HepG2 (cell line): ENCODE measurements around the gene ZDHHC11.
"Not testable (repeated sequence)": the region's sequence is repeated elsewhere in the genome, so short reads cannot be mapped to it uniquely, and the experiment has no call there.

Experiments used
- BCL3 ChIP-seq: sonication (generic); formaldehyde crosslinking; IDR thresholded peaks from 2 replicates; pipeline ENCODE4 v1.5.1; 2020; ENCODE audit warnings: mild to moderate bottlenecking, missing genetic modification reagents, moderate library complexity
- BRCA1 ChIP-seq: sonication (generic); formaldehyde crosslinking; IDR thresholded peaks from 2 replicates; pipeline ENCODE4 v1.4.0; 2020; ENCODE audit warnings: missing genetic modification reagents
- CREB1 ChIP-seq, 2 experiments: fragments of 450-650 bp in 1 of 2; IDR thresholded peaks; 2 replicates each; pipeline ENCODE4 v1.6.1; 2016 to 2017; ENCODE audit warnings: control low read depth in 1 of 2, mild to moderate bottlenecking in 1 of 2, missing compliant biosample characterization in 1 of 2, missing genetic modification characterization in 1 of 2
- CTCF ChIP-seq: sonication (generic); formaldehyde crosslinking; IDR thresholded peaks from 2 replicates; pipeline ENCODE4 v1.5.0; 2020; ENCODE audit warnings: mild to moderate bottlenecking, missing genetic modification reagents, moderate library complexity
- FIP1L1 ChIP-seq: fragments of 200-400 bp; formaldehyde crosslinking; IDR thresholded peaks from 2 replicates; pipeline ENCODE4 v1.6.1; 2018; ENCODE audit warnings: low read depth, mild to moderate bottlenecking, low read length, moderate library complexity, borderline replicate concordance; ENCODE audit not compliant: insufficient read depth
- NR1H2 ChIP-seq: sonication (generic); formaldehyde crosslinking; IDR thresholded peaks from 2 replicates; pipeline ENCODE4 v1.8.1; 2022; ENCODE audit warnings: low read depth, missing genetic modification reagents, borderline replicate concordance
- PRDM10 ChIP-seq: sonication (generic); formaldehyde crosslinking; IDR thresholded peaks from 2 replicates; pipeline ENCODE4 v1.4.0; 2020; ENCODE audit warnings: low read depth, missing genetic modification reagents
- REST ChIP-seq, 2 experiments: IDR thresholded peaks; 2 replicates each; pipeline ENCODE4 v1.6.1; 2011 to 2012; ENCODE audit warnings: low read length in 2 of 2, borderline replicate concordance in 1 of 2, low read depth in 1 of 2, mild to moderate bottlenecking in 1 of 2, moderate library complexity in 1 of 2
- TAF1 ChIP-seq: sonication (generic); formaldehyde crosslinking; IDR thresholded peaks from 2 replicates; pipeline ENCODE4 v1.4.0; 2020; ENCODE audit warnings: missing genetic modification reagents
- ZBTB44 ChIP-seq: sonication (generic); formaldehyde crosslinking; IDR thresholded peaks from 2 replicates; pipeline ENCODE4 v1.4.0; 2020; ENCODE audit warnings: missing genetic modification reagents
- ZFP36L2 ChIP-seq: sonication (generic); formaldehyde crosslinking; IDR thresholded peaks from 2 replicates; pipeline ENCODE4 v1.4.0; 2020; ENCODE audit warnings: missing genetic modification reagents
- ZNF335 ChIP-seq: sonication (generic); formaldehyde crosslinking; IDR thresholded peaks from 2 replicates; pipeline ENCODE4 v1.4.0; 2020; ENCODE audit warnings: missing genetic modification reagents
- ZNF776 ChIP-seq: sonication (generic); formaldehyde crosslinking; IDR thresholded peaks from 2 replicates; pipeline ENCODE4 v1.4.0; 2020; ENCODE audit warnings: mild to moderate bottlenecking, missing genetic modification reagents
- TF ChIP-seq, protein P1 (sequence below): sonication (generic); formaldehyde crosslinking; IDR thresholded peaks from 2 replicates; pipeline ENCODE4 v1.4.0; 2020; ENCODE audit warnings: missing genetic modification reagents, mild to moderate bottlenecking, borderline replicate concordance

- TF ChIP-seq ZNF776 (CRISPR knock-in tag); CREB1 (IDR thresholded peaks at IDR 0.05); CREB1 (CRISPR knock-in tag; IDR thresholded peaks at IDR 0.05); REST (IDR thresholded peaks at IDR 0.05; ENCODE audit: borderline replicate concordance in 1 of 2, low read depth in 1 of 2, low read length in 2 of 2); FIP1L1; ZNF335 (CRISPR knock-in tag); TAF1 (CRISPR knock-in tag); BCL3; BRCA1 (CRISPR knock-in tag); CTCF (CRISPR knock-in tag); NR1H2 (CRISPR knock-in tag); PRDM10 (CRISPR knock-in tag); ZBTB44 (CRISPR knock-in tag); ZFP36L2: not testable (repeated sequence)
- TF ChIP-seq, protein P1, sequence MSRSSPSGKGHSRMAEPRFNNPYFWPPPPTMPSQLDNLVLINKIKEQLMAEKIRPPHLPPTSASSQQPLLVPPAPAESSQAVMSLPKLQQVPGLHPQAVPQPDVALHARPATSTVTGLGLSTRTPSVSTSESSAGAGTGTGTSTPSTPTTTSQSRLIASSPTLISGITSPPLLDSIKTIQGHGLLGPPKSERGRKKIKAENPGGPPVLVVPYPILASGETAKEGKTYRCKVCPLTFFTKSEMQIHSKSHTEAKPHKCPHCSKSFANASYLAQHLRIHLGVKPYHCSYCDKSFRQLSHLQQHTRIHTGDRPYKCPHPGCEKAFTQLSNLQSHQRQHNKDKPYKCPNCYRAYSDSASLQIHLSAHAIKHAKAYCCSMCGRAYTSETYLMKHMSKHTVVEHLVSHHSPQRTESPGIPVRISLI (CRISPR knock-in tag), result not testable (repeated sequence)
These were observed 55.8 kb downstream of the ZDHHC11 start for GRCh38 chr5:794948-795347.
